ENCODE measurements around the gene CDH4. TPM values are rescaled to one million over a fixed set of nuclear protein-coding genes. Genes with fewer than 3 reads are reported as not detected.

The CDH4 gene
- polyA plus RNA-seq, 1 donor (not counting 4 experiments of a cell fraction or from before 2014, with no cell fraction given), result 2.2 TPM

DNA sequence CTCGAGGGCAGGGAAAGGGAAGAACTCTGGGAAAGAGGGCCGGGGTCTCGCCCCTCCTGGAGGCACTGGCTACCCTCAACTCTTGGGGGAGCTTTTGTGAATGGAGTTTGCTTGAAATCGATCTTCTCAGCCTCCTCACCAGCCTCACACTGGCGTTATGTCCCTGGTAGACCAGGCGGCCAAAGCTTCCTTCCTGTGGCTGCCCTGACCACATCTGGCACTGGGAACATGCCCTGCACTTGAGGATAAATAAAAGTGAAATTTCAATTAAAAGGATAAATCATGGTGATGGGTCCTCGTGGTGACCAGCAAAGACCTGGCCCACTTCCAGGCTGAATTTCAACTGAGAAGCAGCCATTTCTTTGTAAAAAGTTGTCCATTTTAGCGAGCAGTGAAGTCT is 578.9 kb downstream of the CDH4 start:
- no peak for FAIRE-seq
- H3K4me2 ChIP-seq (ENCODE audit: control insufficient read depth, extremely low read depth, insufficient read depth, low read depth, low read length), result no peak overlapping the region
- H3K4me1 ChIP-seq (ENCODE audit: control insufficient read depth, extremely low read depth, insufficient read depth, low read length), result no peaks in the 10 kb centered on the region
- no peak overlapping the region for H2AFZ ChIP-seq (ENCODE audit: control insufficient read depth, low read length)
- no peak overlapping the region for H3K27ac ChIP-seq (ENCODE audit: control insufficient read depth, insufficient read depth, low read length)
- H3K27me3 ChIP-seq (ENCODE audit: control insufficient read depth, extremely low read depth, insufficient read depth, low read length), result peaks cover 39% of the 10 kb centered on the region
- no peak overlapping the region for H3K9ac ChIP-seq (ENCODE audit: control insufficient read depth, extremely low read depth, insufficient read depth, low read length)
- TF ChIP-seq CTCF (optimal IDR thresholded peaks at IDR 0.05 in 1 of 3, IDR thresholded peaks at IDR 0.05 in 1 of 3, conservative IDR thresholded peaks at IDR 0.05 in 1 of 3; ENCODE audit: extremely low read depth in 1 of 3, insufficient read depth in 2 of 3, low read length in 3 of 3), result no peak
- TF ChIP-seq EZH2 (IDR thresholded peaks at IDR 0.05; ENCODE audit: low read length), result no peak
- no peaks in the 10 kb centered on the region for H3K9me3 ChIP-seq (ENCODE audit: control insufficient read depth, low read depth, low read length)
- no peaks in the 10 kb centered on the region for H4K20me1 ChIP-seq (ENCODE audit: control insufficient read depth, extremely low read depth, insufficient read depth, low read length)
- H3K4me3 ChIP-seq (ENCODE audit: control insufficient read depth in 2 of 3, extremely low read depth in 1 of 3, insufficient read depth in 2 of 3, low read depth in 1 of 3, low read length in 3 of 3), result no peak overlapping the region
- dilution Hi-C loops (cut with MboI; ENCODE audit: extremely low pct_ligation_motif_present, low sequenced_read_pairs), result no loop called here
- no peaks in the 10 kb centered on the region for H3K79me2 ChIP-seq (ENCODE audit: control insufficient read depth, insufficient read depth, low read length)
- H3K36me3 ChIP-seq (ENCODE audit: control insufficient read depth in 2 of 2, extremely low read depth in 1 of 2, insufficient read depth in 2 of 2, low read length in 2 of 2), result no peaks in the 10 kb centered on the region
- DNase-seq (ENCODE audit: low read depth, low spot score), result no peak
- no peaks in the 10 kb centered on the region for H3K9me1 ChIP-seq (ENCODE audit: control insufficient read depth, extremely low read depth, insufficient read depth, low read length)

- H3K27me3 ChIP-seq (ENCODE audit: control insufficient read depth, extremely low read depth, insufficient read depth, low read length), result peaks cover 42% of the 10 kb centered on the region
- H3K36me3 ChIP-seq (ENCODE audit: control insufficient read depth in 2 of 2, extremely low read depth in 1 of 2, insufficient read depth in 2 of 2, low read length in 2 of 2), result no peaks in the 10 kb centered on the region
- no peak overlapping the region for H3K4me3 ChIP-seq (ENCODE audit: control insufficient read depth in 2 of 3, extremely low read depth in 1 of 3, insufficient read depth in 2 of 3, low read depth in 1 of 3, low read length in 3 of 3)
- no peak for FAIRE-seq
- no peaks in the 10 kb centered on the region for H3K79me2 ChIP-seq (ENCODE audit: control insufficient read depth, insufficient read depth, low read length)
- TF ChIP-seq EZH2 (IDR thresholded peaks at IDR 0.05; ENCODE audit: low read length), result no peak
- no peak for TF ChIP-seq CTCF (optimal IDR thresholded peaks at IDR 0.05 in 1 of 3, IDR thresholded peaks at IDR 0.05 in 1 of 3, conservative IDR thresholded peaks at IDR 0.05 in 1 of 3; ENCODE audit: extremely low read depth in 1 of 3, insufficient read depth in 2 of 3, low read length in 3 of 3)
- no peaks in the 10 kb centered on the region for H3K4me1 ChIP-seq (ENCODE audit: control insufficient read depth, extremely low read depth, insufficient read depth, low read length)
- H3K27ac ChIP-seq (ENCODE audit: control insufficient read depth, insufficient read depth, low read length), result no peak overlapping the region
- no peaks in the 10 kb centered on the region for H3K9me1 ChIP-seq (ENCODE audit: control insufficient read depth, extremely low read depth, insufficient read depth, low read length)
- no peaks in the 10 kb centered on the region for H3K9me3 ChIP-seq (ENCODE audit: control insufficient read depth, low read depth, low read length)
- dilution Hi-C loops (cut with MboI; ENCODE audit: extremely low pct_ligation_motif_present, low sequenced_read_pairs), result no loop called here
- no peak overlapping the region for H3K4me2 ChIP-seq (ENCODE audit: control insufficient read depth, extremely low read depth, insufficient read depth, low read depth, low read length)
- no peak for DNase-seq (ENCODE audit: low read depth, low spot score)
- H2AFZ ChIP-seq (ENCODE audit: control insufficient read depth, low read length), result no peak overlapping the region
- no peaks in the 10 kb centered on the region for H4K20me1 ChIP-seq (ENCODE audit: control insufficient read depth, extremely low read depth, insufficient read depth, low read length)
- H3K9ac ChIP-seq (ENCODE audit: control insufficient read depth, extremely low read depth, insufficient read depth, low read length), result no peak overlapping the region
Observed at GRCh38 chr20:61832181-61832580, 580.1 kb downstream of the CDH4 start.

Data from keratinocyte (primary cell).